Ramos (cell line): ENCODE results near the gene SLC34A3.

ENCODE experiments used
- in situ Hi-C: fragments of 300-500 bp; cut with MboI; formaldehyde crosslinking; loops from one replicate; pipeline ENCODE4 v1.14.3; 2022; ENCODE audit warnings: low sequenced_read_pairs; ENCODE audit not compliant: unreplicated experiment

SLC34A3 gene

GRCh38 chr9:137216188-137216965 is 14.3 kb upstream of the SLC34A3 start:
- in situ Hi-C loops, result no loop called here

GRCh38 chr9:137217276-137218211 is 13.2 kb upstream of the SLC34A3 start:
- in situ Hi-C loops, result no loop called here

DNA sequence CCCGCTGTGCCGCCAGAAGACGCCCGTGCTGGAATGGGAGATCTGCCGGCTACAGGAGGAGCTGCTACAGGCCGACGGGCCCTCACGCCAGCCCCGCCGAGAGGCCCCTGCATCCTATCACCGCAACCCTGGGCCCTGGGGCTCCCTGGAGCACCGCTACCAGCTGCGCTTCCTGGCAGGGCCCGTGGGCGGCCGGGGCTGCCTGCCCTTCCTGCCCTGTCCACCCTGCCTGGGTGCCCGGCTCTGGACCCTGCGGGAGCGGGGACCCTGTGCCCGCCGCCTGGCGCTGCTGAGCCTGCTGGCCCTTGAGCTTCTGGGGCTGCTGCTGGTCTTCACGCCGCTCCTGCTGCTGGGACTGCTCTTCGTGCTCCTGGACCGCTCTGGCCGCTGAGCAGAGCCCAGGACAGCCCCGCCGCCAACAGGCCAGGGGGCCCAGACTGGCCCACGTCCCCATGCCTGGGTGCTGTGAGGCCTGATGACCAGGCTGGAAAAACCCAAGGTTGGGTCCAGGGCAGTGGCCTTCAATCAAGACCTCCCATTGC is 12.4 kb upstream of the SLC34A3 start:
- in situ Hi-C loops, result no loop called here

DNA sequence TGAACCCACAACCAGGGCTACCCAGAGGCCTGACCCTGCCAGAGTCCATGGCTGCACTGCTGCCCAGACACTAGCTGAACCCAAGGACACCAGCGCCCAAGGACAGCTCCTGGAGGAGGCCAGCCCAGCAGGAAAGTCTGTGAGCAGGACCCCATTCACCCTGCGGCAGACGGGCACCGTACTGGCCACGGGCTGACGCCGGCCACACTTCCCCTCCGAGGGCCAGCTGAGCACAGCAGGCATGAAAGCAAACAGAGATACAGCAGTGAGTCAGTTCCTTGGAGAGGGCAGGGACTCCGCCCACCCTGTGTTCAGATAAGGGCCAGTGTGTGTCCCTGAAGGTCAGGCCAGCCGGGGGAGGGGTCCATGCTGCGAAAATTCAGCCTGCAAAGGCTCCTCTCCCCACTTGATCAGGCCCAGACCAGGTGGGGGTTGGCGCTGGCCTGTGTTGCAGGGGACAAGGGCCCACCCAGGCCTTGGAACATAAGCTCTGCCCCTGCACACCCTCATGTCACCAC is 11.9 kb upstream of the SLC34A3 start:
- in situ Hi-C loops, result no loop called here

DNA sequence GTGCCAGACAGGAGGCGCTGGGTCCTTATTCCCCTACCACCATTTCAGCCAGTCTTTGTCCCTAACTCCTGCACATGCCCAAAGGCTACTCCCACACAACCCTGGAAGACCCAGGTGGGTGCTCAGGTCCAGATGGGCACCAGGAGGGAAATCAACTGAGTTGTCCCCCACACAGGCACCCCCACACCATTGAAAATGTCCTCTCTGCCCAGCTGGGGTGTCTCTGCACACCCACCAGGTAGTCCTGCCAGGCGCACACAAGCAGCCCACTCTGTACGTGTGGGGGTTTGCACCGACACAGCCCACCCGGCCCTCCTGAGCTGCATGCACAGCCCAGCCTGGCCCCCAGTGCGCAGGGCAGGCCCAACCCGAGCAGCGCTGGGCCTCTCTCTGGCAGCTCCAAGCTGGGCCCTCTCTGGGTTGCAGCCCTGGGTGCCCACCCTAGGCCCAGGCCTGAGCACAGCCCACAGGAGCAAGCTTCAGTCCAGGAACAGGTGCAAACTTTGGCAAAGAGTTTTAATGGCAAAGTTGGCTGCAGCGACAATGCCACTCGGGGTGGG is 10.9 kb upstream of the SLC34A3 start:
- in situ Hi-C loops, result no loop called here

GRCh38 chr9:137220317-137221094 is 10.2 kb upstream of the SLC34A3 start:
- in situ Hi-C loops, result no loop called here

- in situ Hi-C loops, result no loop called here
These were observed 9.6 kb upstream of the SLC34A3 start for GRCh38 chr9:137221095-137221505.

DNA sequence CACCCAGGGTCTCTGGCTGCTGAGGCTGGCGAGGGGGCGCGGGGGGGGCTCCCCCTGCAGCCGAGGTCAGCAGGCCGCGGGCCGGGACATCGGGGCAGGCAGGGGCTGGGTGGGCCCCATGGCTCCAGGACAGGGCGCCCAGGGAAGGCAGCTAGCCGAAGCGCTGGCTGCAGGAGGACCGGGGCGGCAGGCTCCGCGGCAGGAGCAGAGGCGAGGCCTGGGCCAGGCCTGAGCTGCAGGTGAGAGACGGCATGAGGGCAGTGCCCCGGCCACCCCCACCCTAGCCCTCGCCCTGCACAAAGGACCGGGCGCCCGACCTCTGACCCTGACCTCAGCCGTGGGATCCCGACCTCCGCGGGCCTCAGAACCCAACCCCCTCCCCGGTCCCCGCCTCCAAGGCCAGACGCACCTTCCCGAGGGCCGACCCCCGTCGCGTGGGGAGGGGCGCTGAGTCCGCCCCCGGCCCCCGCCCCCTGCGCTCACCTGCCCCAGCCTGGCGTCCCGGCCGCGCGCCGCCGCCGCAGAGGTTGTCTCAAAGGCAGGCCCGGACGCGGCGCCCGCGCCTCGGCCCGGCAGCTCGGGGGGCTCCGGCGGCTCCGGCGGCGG is 9.1 kb upstream of the SLC34A3 start:
- in situ Hi-C loops, result no loop called here

DNA sequence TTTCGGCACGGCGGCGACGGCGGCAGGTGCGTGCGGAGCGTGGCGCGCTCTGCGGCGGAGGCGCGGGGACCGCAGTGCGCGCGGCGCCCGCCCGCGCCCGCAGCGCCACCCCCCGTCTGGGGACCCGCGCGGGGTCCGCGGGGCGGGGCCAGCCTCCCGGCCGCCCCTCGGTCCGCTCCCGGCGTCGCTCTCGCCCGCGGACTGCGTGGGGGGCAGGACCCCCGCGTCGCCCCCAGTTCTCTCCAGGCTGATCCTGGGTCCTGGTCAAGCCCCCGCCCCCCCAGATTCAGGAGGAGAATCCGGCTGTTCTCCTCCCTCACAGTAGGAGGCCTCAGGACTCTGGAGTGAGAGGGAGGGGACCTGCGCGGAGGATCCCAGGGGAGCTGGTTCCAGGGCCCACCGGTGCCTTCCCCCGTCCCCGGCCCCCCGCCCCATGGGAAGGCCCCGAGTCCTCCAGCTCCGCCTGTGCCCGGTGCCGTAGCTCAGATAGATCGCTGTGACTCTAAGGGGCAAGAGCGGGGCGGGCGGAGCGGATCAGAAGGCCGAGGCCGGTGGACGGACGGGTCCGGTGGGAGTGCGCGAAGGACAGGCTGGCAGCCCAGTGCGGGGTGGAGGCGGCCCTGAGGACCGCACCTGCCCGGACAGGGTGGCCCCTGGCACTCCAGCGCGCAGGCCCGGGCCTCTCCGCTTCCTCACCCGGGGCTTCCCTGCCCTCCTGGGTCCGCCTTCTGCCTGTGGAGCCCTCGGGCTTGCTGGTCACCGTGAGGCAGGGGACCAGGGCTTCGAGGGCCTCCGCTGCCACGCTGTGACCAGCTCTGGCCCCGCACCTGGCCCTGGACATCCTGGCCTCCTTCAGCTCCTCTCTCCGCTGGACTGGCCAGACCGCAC is 8.3 kb upstream of the SLC34A3 start, which contains the start of gene RNF208:
RNF208 (minus strand) TSS at position 51 of the 888 bp plus-strand sequence. CDS start 1,028 bp downstream, outside the sequence.
- in situ Hi-C loops, result no loop called here

- in situ Hi-C loops, result no loop called here
These were observed 7.4 kb upstream of the SLC34A3 start for GRCh38 chr9:137223078-137223970.

DNA sequence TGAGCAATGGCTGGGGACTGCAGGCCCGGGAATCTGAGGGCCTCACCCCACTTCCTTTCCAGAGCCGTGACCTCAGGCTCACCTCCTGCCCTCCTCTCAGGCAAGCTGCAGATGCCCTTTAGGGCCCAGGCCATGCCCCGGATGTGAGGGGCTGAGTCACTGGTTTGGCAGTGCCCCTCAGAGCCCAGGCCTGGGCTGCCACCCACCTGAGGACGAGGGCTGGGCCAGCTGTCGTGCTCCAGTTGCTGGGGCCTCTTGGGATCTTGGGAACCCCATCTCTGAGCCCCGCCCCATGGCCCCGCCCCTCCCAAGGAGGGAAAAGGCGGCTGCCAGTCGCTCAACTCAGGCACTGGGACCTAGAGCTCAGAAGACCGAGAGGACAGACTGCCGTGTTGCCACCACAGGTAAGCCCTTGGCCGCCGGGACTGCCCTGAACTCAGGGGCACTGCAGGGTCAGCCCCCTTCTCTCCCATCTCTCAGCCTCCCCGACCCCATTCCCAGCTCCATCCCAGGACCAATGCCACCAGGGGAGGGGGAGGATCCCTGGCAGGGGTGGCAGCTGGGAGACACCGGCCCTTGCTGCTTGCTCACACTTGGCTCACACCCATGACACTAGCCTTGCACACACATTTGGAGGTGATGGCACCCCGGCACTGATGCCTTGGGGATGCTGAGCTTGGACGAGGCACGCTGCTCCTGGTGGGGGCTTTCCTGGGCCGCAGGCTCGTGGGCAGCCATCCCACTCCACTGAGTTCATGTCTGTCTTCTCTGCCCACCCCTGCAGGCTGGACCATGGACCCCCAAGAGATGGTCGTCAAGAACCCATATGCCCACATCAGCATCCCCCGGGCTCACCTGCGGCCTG is 5.6 kb upstream of the SLC34A3 start, which contains the start of gene CYSRT1:
CYSRT1 (plus strand) TSS at position 345 of the 865 bp plus-strand sequence; CDS start at position 793, 448 bp downstream.
- in situ Hi-C loops, result loop anchor here (5.0 to 25.0 kb wide), 3 partner anchors 103 to 438 kb away; partner anchors contain the start of genes CCDC183, NPDC1 and TMEM141

DNA sequence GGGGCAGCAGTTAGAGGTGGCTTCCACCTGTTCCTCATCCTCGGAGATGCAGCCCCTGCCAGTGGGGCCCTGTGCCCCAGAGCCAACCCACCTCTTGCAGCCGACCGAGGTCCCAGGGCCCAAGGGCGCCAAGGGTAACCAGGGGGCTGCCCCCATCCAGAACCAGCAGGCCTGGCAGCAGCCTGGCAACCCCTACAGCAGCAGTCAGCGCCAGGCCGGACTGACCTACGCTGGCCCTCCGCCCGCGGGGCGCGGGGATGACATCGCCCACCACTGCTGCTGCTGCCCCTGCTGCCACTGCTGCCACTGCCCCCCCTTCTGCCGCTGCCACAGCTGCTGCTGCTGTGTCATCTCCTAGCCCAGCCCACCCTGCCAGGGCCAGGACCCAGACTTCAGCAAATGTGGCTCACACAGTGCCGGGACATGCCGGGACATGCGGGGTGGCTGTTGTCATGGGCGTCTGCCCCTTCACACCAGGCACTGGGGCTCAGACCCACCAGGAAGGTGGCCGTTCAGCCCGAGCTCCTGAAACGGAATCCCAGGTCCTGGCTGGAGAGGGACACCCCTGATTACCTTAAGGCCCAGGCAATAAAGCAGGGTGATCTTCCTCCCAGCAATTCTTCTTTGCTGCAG is 4.9 kb upstream of the SLC34A3 start:
- in situ Hi-C loops, result loop anchor here (5.0 to 25.0 kb wide), 3 partner anchors 104 to 439 kb away; partner anchors contain the start of genes CCDC183, NPDC1 and TMEM141

- in situ Hi-C loops, result loop anchor here (5.0 to 25.0 kb wide), 3 partner anchors 104 to 439 kb away; partner anchors contain the start of genes CCDC183, NPDC1 and TMEM141
These were observed 4.2 kb upstream of the SLC34A3 start for GRCh38 chr9:137226338-137227053.

GRCh38 chr9:137227054-137227852 is 3.4 kb upstream of the SLC34A3 start, which contains the start of gene RNF224:
Gene RNF224, plus strand, starts transcription at chr9:137227502. Its CDS starts 834 bp downstream, at chr9:137228336.
- in situ Hi-C loops, result loop anchor here (5.0 to 25.0 kb wide), 3 partner anchors 105 to 440 kb away; partner anchors contain the start of genes CCDC183, NPDC1 and TMEM141
